Stimulated activated CD4-positive, alpha-beta T cell treated with anti-CD3 and anti-CD28 coated beads, Interleukin-12 subunit alpha, Interleukin-12 subunit beta, amount 100 ng/mL, for 24 hours (primary cell): ENCODE measurements around the gene PPARD.
A peak's percentile ranks its signal among the peaks of the same experiment; 100 is the strongest.
"Not testable (repeated sequence)": the region's sequence is repeated elsewhere in the genome, so short reads cannot be mapped to it uniquely, and the experiment has no call there.

ENCODE experiments used
- DNase-seq, 2 experiments: peaks; one replicate each; pipeline ENCODE4 v3.0.0-alpha.2; 2020; ENCODE audit warnings: low read depth in 2 of 2

PPARD gene

GRCh38 chr6:35436071-35436857 is 93.9 kb downstream of the PPARD start:
- DNase-seq, result no peak

- not testable (repeated sequence) for DNase-seq
These were observed 96.2 kb downstream of the PPARD start for GRCh38 chr6:35438378-35439065.

GRCh38 chr6:35439308-35439707 is 97.0 kb downstream of the PPARD start:
- no peak for DNase-seq

GRCh38 chr6:35441205-35441604 is 98.8 kb downstream of the PPARD start:
- no peak for DNase-seq

- DNase-seq, result no peak
These were observed 99.3 kb downstream of the PPARD start for GRCh38 chr6:35441642-35442041.

GRCh38 chr6:35442693-35443092 is 100.3 kb downstream of the PPARD start:
- no peak for DNase-seq

- DNase-seq, result no peak
These were observed 101.1 kb downstream of the PPARD start for GRCh38 chr6:35443341-35444030.

- DNase-seq, result no peak
These were observed 103.3 kb downstream of the PPARD start for GRCh38 chr6:35445691-35446090.

- DNase-seq, result no peak
These were observed 105.8 kb downstream of the PPARD start for GRCh38 chr6:35448191-35448590.

GRCh38 chr6:35449287-35449881 is 107.0 kb downstream of the PPARD start:
- DNase-seq, result no peak

- DNase-seq, result no peak
These were observed 109.2 kb downstream of the PPARD start for GRCh38 chr6:35451354-35452182.

GRCh38 chr6:35452183-35453090 is 110.1 kb downstream of the PPARD start, which contains the start of gene FANCE:
Gene FANCE (plus strand): TSS chr6:35452338. CDS start chr6:35452546, 208 bp downstream.
- peak; percentile 80 to 98 for DNase-seq

- DNase-seq, result no peak
These were observed 110.9 kb downstream of the PPARD start for GRCh38 chr6:35453236-35453635.

- no peak for DNase-seq
These were observed 112.2 kb downstream of the PPARD start for GRCh38 chr6:35454391-35455110.

- no peak for DNase-seq
These were observed 115.5 kb downstream of the PPARD start for GRCh38 chr6:35457907-35458306.

- no peak for DNase-seq
These were observed 118.9 kb downstream of the PPARD start for GRCh38 chr6:35461270-35461669.

GRCh38 chr6:35463292-35463691 is 120.9 kb downstream of the PPARD start:
- no peak for DNase-seq

- no peak for DNase-seq
These were observed 123.3 kb downstream of the PPARD start for GRCh38 chr6:35465646-35466045.

GRCh38 chr6:35468181-35468979 is 126.0 kb downstream of the PPARD start, which contains the start of gene RPL10A:
Gene RPL10A (plus strand): TSS chr6:35468401. CDS start chr6:35468435, 34 bp downstream.
- DNase-seq, result peak; percentile 88 to 95
